Cardiac atrium fibroblast (primary cell): ENCODE data around the gene SIRT5. TPM values are rescaled to one million over a fixed set of nuclear protein-coding genes. Genes with fewer than 3 reads are reported as not detected.

Experiments used
- total RNA-seq: library from RNA; depleted of rRNA; stranded (reverse); fragments of >200 nt; gene quantifications from 2 replicates; pipeline ENCODE4 v1.2.3, GENCODE V29; 2015

SIRT5 gene
- 2.9 and 5.5 TPM in 2 replicates for total RNA-seq

GRCh38 chr6:13574571-13575376 is at the start of gene SIRT5:
Gene SIRT5, plus strand, starts transcription at chr6:13574601. Its CDS starts 9,510 bp downstream, at chr6:13584111.

GRCh38 chr6:13614926-13615791 is 40.8 kb downstream of the SIRT5 start, which contains the start of gene NOL7:
Gene NOL7, plus strand, starts transcription at chr6:13615335. Its CDS starts 24 bp downstream, at chr6:13615359.

Other genes starting within 250 kb of the SIRT5 start
- 8.1 and 19.9 TPM in 2 replicates for gene TBC1D7, start 246.1 kb upstream of the SIRT5 start, total RNA-seq
- 14.4 and 18.1 TPM in 2 replicates for gene GFOD1, start 87.0 kb upstream of the SIRT5 start, total RNA-seq
- 50.7 and 69.5 TPM in 2 replicates for gene NOL7, start 40.7 kb downstream of the SIRT5 start, total RNA-seq
- 21.5 and 22.8 TPM in 2 replicates for gene RANBP9, start 137.2 kb downstream of the SIRT5 start, total RNA-seq
- gene MCUR1, start 240.0 kb downstream of the SIRT5 start, total RNA-seq, result 6.5 and 8.1 TPM in 2 replicates